Jurkat, Clone E6-1 (cell line): ENCODE data around the gene TENM4.

Source experiments
- DNase-seq: peaks from one replicate; pipeline ENCODE4 v3.0.0-alpha.2; 2011; ENCODE audit warnings: low read depth, low spot score
- H3K4me3 ChIP-seq: 2 replicates; pipeline ENCODE4 v1.5.1; 2011; ENCODE audit warnings: mild to moderate bottlenecking, low read length, control low read depth, moderate library complexity

The TENM4 gene

GRCh38 chr11:78730267-78730824, 710.5 kb downstream of the TENM4 start:
- no peak overlapping the region for H3K4me3 ChIP-seq
- DNase-seq: no peak

GRCh38 chr11:78727816-78728215, 713.0 kb downstream of the TENM4 start:
- no peak for DNase-seq
- H3K4me3 ChIP-seq: no peak overlapping the region

- H3K4me3 ChIP-seq: no peak overlapping the region
- no peak for DNase-seq
Observed at GRCh38 chr11:78725200-78725599, 715.6 kb downstream of the TENM4 start.

GRCh38 chr11:78722786-78723185, 718.0 kb downstream of the TENM4 start:
- DNase-seq: no peak
- no peak overlapping the region for H3K4me3 ChIP-seq

GRCh38 chr11:78720281-78720989, 720.4 kb downstream of the TENM4 start:
- H3K4me3 ChIP-seq: no peak overlapping the region
- DNase-seq: no peak

GRCh38 chr11:78717041-78717440, 723.8 kb downstream of the TENM4 start:
- DNase-seq: no peak
- no peak overlapping the region for H3K4me3 ChIP-seq

GRCh38 chr11:78715639-78716311, 725.1 kb downstream of the TENM4 start:
- H3K4me3 ChIP-seq: no peak overlapping the region
- peak; percentile 37 for DNase-seq

- H3K4me3 ChIP-seq: no peak overlapping the region
- DNase-seq: no peak
Observed at GRCh38 chr11:78714539-78714938, 726.3 kb downstream of the TENM4 start.

- DNase-seq: no peak
- H3K4me3 ChIP-seq: no peak overlapping the region
Observed at GRCh38 chr11:78711735-78712134, 729.1 kb downstream of the TENM4 start.

GRCh38 chr11:78710417-78710816, 730.4 kb downstream of the TENM4 start:
- no peak for DNase-seq
- no peak overlapping the region for H3K4me3 ChIP-seq

- no peak for DNase-seq
- H3K4me3 ChIP-seq: no peak overlapping the region
Observed at GRCh38 chr11:78708388-78708787, 732.4 kb downstream of the TENM4 start.

- DNase-seq: no peak
Observed at GRCh38 chr11:78706551-78706950, 734.3 kb downstream of the TENM4 start.

GRCh38 chr11:78704811-78705210, 736.0 kb downstream of the TENM4 start:
- DNase-seq: no peak
- no peak overlapping the region for H3K4me3 ChIP-seq

More at GRCh38 chr11:78706551-78706950, 734.3 kb downstream of the TENM4 start:
- H3K4me3 ChIP-seq: no peak overlapping the region

- no peak overlapping the region for H3K4me3 ChIP-seq
- DNase-seq: no peak
Observed at GRCh38 chr11:78699609-78700135, 741.2 kb downstream of the TENM4 start.

GRCh38 chr11:78698612-78699011, 742.2 kb downstream of the TENM4 start:
- no peak for DNase-seq

GRCh38 chr11:78696177-78696576, 744.7 kb downstream of the TENM4 start:
- DNase-seq: no peak
- H3K4me3 ChIP-seq: no peak overlapping the region

More at GRCh38 chr11:78698612-78699011, 742.2 kb downstream of the TENM4 start:
- H3K4me3 ChIP-seq: no peak overlapping the region

- H3K4me3 ChIP-seq: no peak overlapping the region
- no peak for DNase-seq
Observed at GRCh38 chr11:78694152-78694551, 746.7 kb downstream of the TENM4 start.

- DNase-seq: no peak
- H3K4me3 ChIP-seq: no peak overlapping the region
Observed at GRCh38 chr11:78691215-78691614, 749.6 kb downstream of the TENM4 start.

- no peak for DNase-seq
- no peak overlapping the region for H3K4me3 ChIP-seq
Observed at GRCh38 chr11:78690352-78690987, 750.4 kb downstream of the TENM4 start.
